Neutrophil (primary cell): ENCODE measurements around the gene ZCCHC10.
"Not testable (repeated sequence)": the region's sequence is repeated elsewhere in the genome, so short reads cannot be mapped to it uniquely, and the experiment has no call there.

Experiments used
- H3K27ac ChIP-seq: fragments of 200-600 bp; sonication (generic); 2 replicates; pipeline ENCODE4 v1.5.1; 2016; ENCODE audit warnings: mild to moderate bottlenecking, moderate library complexity
- H3K27me3 ChIP-seq: fragments of 200-600 bp; sonication (generic); 2 replicates; pipeline ENCODE4 v1.6.0; 2016; ENCODE audit warnings: mild to moderate bottlenecking
- H3K36me3 ChIP-seq: fragments of 200-600 bp; sonication (generic); 2 replicates; pipeline ENCODE4 v1.5.1; 2017
- H3K4me1 ChIP-seq, 2 experiments: fragments of 200-600 bp in 1 of 2; sonication (generic) in 1 of 2; 1 replicate in 1 of 2; 2 replicates in 1 of 2; pipeline versions ENCODE4 v1.5.1 to v1.6.1; 2013 to 2016; ENCODE audit warnings: low read depth in 1 of 2, low read length in 1 of 2, mild to moderate bottlenecking in 1 of 2, moderate library complexity in 1 of 2; ENCODE audit not compliant: control insufficient read depth in 1 of 2, insufficient read depth in 1 of 2
- H3K4me3 ChIP-seq, 2 experiments: fragments of 200-600 bp in 1 of 2; sonication (generic) in 1 of 2; 1 replicate in 1 of 2; 2 replicates in 1 of 2; pipeline ENCODE4 v1.5.1; 2013 to 2016; ENCODE audit warnings: low read depth in 1 of 2, low read length in 1 of 2, mild to moderate bottlenecking in 1 of 2, moderate library complexity in 1 of 2
- H3K9me3 ChIP-seq: fragments of 200-600 bp; sonication (generic); 2 replicates; pipeline ENCODE4 v1.5.1; 2016
- CTCF ChIP-seq: fragments of 200-600 bp; sonication (generic); IDR thresholded peaks from 2 replicates; pipeline ENCODE4 v1.5.1; 2016; ENCODE audit warnings: antibody characterized with exemption

ZCCHC10 gene

GRCh38 chr5:132979367-132979940 lies 46.9 kb downstream of the ZCCHC10 start:
- Histone ChIP-seq H3K9me3 (no peaks in the 10 kb centered on the region), H3K36me3 (no peaks in the 10 kb centered on the region), H3K4me1 (no peaks in the 10 kb centered on the region), H3K27ac (no peak overlapping the region), H3K27me3 (no peaks in the 10 kb centered on the region), H3K4me3 (no peak overlapping the region)
- no peak for TF ChIP-seq CTCF

GRCh38 chr5:132976852-132977251 lies 49.5 kb downstream of the ZCCHC10 start:
- TF ChIP-seq CTCF, result no peak
- Histone ChIP-seq H3K9me3 (no peaks in the 10 kb centered on the region), H3K4me3 (no peak overlapping the region), H3K4me1 (no peaks in the 10 kb centered on the region), H3K27me3 (no peaks in the 10 kb centered on the region), H3K36me3 (no peaks in the 10 kb centered on the region), H3K27ac (no peak overlapping the region)

GRCh38 chr5:132972436-132972828 lies 53.9 kb downstream of the ZCCHC10 start:
- H3K27me3 ChIP-seq, H3K27ac ChIP-seq, H3K4me1 ChIP-seq, H3K36me3 ChIP-seq, H3K4me3 ChIP-seq, H3K9me3 ChIP-seq: not testable (repeated sequence)

- Histone ChIP-seq H3K27ac (no peak overlapping the region), H3K4me3 (no peak overlapping the region), H3K36me3 (no peaks in the 10 kb centered on the region), H3K27me3 (no peaks in the 10 kb centered on the region), H3K4me1 (no peaks in the 10 kb centered on the region), H3K9me3 (no peaks in the 10 kb centered on the region)
- TF ChIP-seq CTCF, result no peak
Observed at GRCh38 chr5:132971483-132972435, 54.6 kb downstream of the ZCCHC10 start.

GRCh38 chr5:132965120-132965519 lies 61.2 kb downstream of the ZCCHC10 start:
- Histone ChIP-seq H3K27me3 (no peaks in the 10 kb centered on the region), H3K4me1 (peaks cover 23 to 25% of the 10 kb centered on the region in 2 experiments), H3K27ac (no peak overlapping the region), H3K36me3 (no peaks in the 10 kb centered on the region), H3K9me3 (no peaks in the 10 kb centered on the region), H3K4me3 (no peak overlapping the region)
- no peak for TF ChIP-seq CTCF
